ENCODE results near the gene FRMD3. TPM values are rescaled to one million over a fixed set of nuclear protein-coding genes. Genes with fewer than 3 reads are reported as not detected.

FRMD3 gene
- polyA plus RNA-seq, 1 donor from 2014 or later, result 13.0 TPM

- Histone ChIP-seq H3K27me3 (ENCODE audit: insufficient read depth, low read depth, low read length) (no peaks in the 10 kb centered on the region), H3K79me2 (replicated peaks; ENCODE audit: insufficient read depth, low read length) (no peaks in the 10 kb centered on the region), H3K9ac (ENCODE audit: low read length) (no peak overlapping the region), H4K20me1 (ENCODE audit: insufficient read depth) (no peaks in the 10 kb centered on the region), H2AFZ (ENCODE audit: low read depth, low read length) (no peak overlapping the region), H3K27ac (ENCODE audit: low read length) (no peak overlapping the region), H3K4me3 (ENCODE audit: low read length) (no peak overlapping the region), H3K9me3 (ENCODE audit: low read length) (no peaks in the 10 kb centered on the region), H3K36me3 (ENCODE audit: insufficient read depth, low read length) (no peaks in the 10 kb centered on the region), H3K4me2 (ENCODE audit: low read length) (no peak overlapping the region), H3K9me2 (ENCODE audit: insufficient read depth, low read length) (no peaks in the 10 kb centered on the region), H3F3A (ENCODE audit: insufficient read depth, low read length, poor library complexity, severe bottlenecking) (no peaks in the 10 kb centered on the region)
- TF ChIP-seq MXI1 (conservative IDR thresholded peaks at IDR 0.05; ENCODE audit: poor library complexity, severe bottlenecking) (no peak), TAF1 (IDR thresholded peaks at IDR 0.05; ENCODE audit: low read depth) (no peak)
Measured at GRCh38 chr9:83280790-83281189, 257.4 kb downstream of the FRMD3 start.

- Histone ChIP-seq H4K20me1 (ENCODE audit: insufficient read depth) (no peaks in the 10 kb centered on the region), H3F3A (ENCODE audit: insufficient read depth, low read length, poor library complexity, severe bottlenecking) (no peaks in the 10 kb centered on the region), H3K9me2 (ENCODE audit: insufficient read depth, low read length) (no peaks in the 10 kb centered on the region), H3K36me3 (ENCODE audit: insufficient read depth, low read length) (no peaks in the 10 kb centered on the region), H3K27ac (ENCODE audit: low read length) (no peak overlapping the region), H2AFZ (ENCODE audit: low read depth, low read length) (no peak overlapping the region), H3K79me2 (replicated peaks; ENCODE audit: insufficient read depth, low read length) (no peaks in the 10 kb centered on the region), H3K9ac (ENCODE audit: low read length) (no peak overlapping the region), H3K4me3 (ENCODE audit: low read length) (no peak overlapping the region), H3K27me3 (ENCODE audit: insufficient read depth, low read depth, low read length) (no peaks in the 10 kb centered on the region), H3K4me2 (ENCODE audit: low read length) (no peak overlapping the region), H3K9me3 (ENCODE audit: low read length) (no peaks in the 10 kb centered on the region)
- TF ChIP-seq SMC3 (conservative IDR thresholded peaks at IDR 0.05; ENCODE audit: poor library complexity) (no peak), MXI1 (conservative IDR thresholded peaks at IDR 0.05; ENCODE audit: poor library complexity, severe bottlenecking) (no peak), EP300 (conservative IDR thresholded peaks at IDR 0.05; ENCODE audit: poor library complexity, severe bottlenecking) (no peak), TAF1 (IDR thresholded peaks at IDR 0.05; ENCODE audit: low read depth) (no peak), RAD21 (conservative IDR thresholded peaks at IDR 0.05) (no peak), EZH2 (IDR thresholded peaks at IDR 0.05; ENCODE audit: borderline replicate concordance, insufficient read depth, low read length, poor library complexity, severe bottlenecking) (no peak), POLR2AphosphoS5 (IDR thresholded peaks at IDR 0.05) (no peak)
- TF ChIP-seq, protein P1, sequence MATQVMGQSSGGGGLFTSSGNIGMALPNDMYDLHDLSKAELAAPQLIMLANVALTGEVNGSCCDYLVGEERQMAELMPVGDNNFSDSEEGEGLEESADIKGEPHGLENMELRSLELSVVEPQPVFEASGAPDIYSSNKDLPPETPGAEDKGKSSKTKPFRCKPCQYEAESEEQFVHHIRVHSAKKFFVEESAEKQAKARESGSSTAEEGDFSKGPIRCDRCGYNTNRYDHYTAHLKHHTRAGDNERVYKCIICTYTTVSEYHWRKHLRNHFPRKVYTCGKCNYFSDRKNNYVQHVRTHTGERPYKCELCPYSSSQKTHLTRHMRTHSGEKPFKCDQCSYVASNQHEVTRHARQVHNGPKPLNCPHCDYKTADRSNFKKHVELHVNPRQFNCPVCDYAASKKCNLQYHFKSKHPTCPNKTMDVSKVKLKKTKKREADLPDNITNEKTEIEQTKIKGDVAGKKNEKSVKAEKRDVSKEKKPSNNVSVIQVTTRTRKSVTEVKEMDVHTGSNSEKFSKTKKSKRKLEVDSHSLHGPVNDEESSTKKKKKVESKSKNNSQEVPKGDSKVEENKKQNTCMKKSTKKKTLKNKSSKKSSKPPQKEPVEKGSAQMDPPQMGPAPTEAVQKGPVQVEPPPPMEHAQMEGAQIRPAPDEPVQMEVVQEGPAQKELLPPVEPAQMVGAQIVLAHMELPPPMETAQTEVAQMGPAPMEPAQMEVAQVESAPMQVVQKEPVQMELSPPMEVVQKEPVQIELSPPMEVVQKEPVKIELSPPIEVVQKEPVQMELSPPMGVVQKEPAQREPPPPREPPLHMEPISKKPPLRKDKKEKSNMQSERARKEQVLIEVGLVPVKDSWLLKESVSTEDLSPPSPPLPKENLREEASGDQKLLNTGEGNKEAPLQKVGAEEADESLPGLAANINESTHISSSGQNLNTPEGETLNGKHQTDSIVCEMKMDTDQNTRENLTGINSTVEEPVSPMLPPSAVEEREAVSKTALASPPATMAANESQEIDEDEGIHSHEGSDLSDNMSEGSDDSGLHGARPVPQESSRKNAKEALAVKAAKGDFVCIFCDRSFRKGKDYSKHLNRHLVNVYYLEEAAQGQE (IDR thresholded peaks at IDR 0.05; ENCODE audit: borderline replicate concordance), result no peak
- TF ChIP-seq, protein P2, sequence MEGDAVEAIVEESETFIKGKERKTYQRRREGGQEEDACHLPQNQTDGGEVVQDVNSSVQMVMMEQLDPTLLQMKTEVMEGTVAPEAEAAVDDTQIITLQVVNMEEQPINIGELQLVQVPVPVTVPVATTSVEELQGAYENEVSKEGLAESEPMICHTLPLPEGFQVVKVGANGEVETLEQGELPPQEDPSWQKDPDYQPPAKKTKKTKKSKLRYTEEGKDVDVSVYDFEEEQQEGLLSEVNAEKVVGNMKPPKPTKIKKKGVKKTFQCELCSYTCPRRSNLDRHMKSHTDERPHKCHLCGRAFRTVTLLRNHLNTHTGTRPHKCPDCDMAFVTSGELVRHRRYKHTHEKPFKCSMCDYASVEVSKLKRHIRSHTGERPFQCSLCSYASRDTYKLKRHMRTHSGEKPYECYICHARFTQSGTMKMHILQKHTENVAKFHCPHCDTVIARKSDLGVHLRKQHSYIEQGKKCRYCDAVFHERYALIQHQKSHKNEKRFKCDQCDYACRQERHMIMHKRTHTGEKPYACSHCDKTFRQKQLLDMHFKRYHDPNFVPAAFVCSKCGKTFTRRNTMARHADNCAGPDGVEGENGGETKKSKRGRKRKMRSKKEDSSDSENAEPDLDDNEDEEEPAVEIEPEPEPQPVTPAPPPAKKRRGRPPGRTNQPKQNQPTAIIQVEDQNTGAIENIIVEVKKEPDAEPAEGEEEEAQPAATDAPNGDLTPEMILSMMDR (IDR thresholded peaks at IDR 0.05; ENCODE audit: poor library complexity, severe bottlenecking), result no peak
Measured at GRCh38 chr9:83280268-83280667, 257.9 kb downstream of the FRMD3 start.

DNA sequence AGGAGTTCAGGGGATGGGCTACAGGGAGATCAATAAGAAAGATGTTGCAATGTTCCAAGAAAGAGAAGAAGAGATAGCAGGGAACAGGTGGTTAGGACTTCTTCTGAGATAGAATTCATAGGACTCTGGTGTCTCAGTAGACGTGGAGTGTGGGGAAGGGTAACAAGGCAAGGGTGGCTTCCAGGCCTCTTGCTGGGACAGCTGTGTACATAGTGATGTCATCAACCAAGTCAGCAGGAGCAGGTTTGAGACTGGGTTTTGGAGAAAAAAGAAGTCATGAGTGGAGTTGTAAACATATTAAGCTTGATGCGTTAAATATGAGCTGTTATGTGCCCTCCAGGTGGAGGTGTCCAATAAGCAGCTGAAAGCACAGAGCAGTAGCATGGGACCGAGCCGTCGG is 263.4 kb downstream of the FRMD3 start:
- Histone ChIP-seq H3K79me2 (replicated peaks; ENCODE audit: insufficient read depth, low read length) (no peaks in the 10 kb centered on the region), H3K9ac (ENCODE audit: low read length) (no peak overlapping the region), H3K36me3 (ENCODE audit: insufficient read depth, low read length) (no peaks in the 10 kb centered on the region), H3K9me3 (ENCODE audit: low read length) (no peaks in the 10 kb centered on the region), H3K4me3 (ENCODE audit: low read length) (no peak overlapping the region), H3K4me2 (ENCODE audit: low read length) (no peak overlapping the region), H3K27me3 (ENCODE audit: insufficient read depth, low read depth, low read length) (no peaks in the 10 kb centered on the region), H4K20me1 (ENCODE audit: insufficient read depth) (no peaks in the 10 kb centered on the region), H2AFZ (ENCODE audit: low read depth, low read length) (no peak overlapping the region), H3K27ac (ENCODE audit: low read length) (no peak overlapping the region), H3F3A (ENCODE audit: insufficient read depth, low read length, poor library complexity, severe bottlenecking) (no peaks in the 10 kb centered on the region), H3K9me2 (ENCODE audit: insufficient read depth, low read length) (no peaks in the 10 kb centered on the region)
- TF ChIP-seq EZH2 (IDR thresholded peaks at IDR 0.05; ENCODE audit: borderline replicate concordance, insufficient read depth, low read length, poor library complexity, severe bottlenecking), result no peak
- no peak for TF ChIP-seq EP300 (conservative IDR thresholded peaks at IDR 0.05; ENCODE audit: poor library complexity, severe bottlenecking)
- TF ChIP-seq, protein P2 (IDR thresholded peaks at IDR 0.05; ENCODE audit: poor library complexity, severe bottlenecking), result no peak
- TF ChIP-seq POLR2AphosphoS5 (IDR thresholded peaks at IDR 0.05), result no peak
- no peak for TF ChIP-seq RAD21 (conservative IDR thresholded peaks at IDR 0.05)

Data from neural cell (in vitro differentiated cells).